Esophagus muscularis mucosa (tissue), 4 donors: ENCODE data around the gene FBRS.

Source experiments
- CTCF ChIP-seq, 3 experiments: fragments of 200-600 bp in 2 of 3; fragments of 450-650 bp in 1 of 3; sonication (generic) in 2 of 3; IDR thresholded peaks; one replicate each; pipeline ENCODE4 v1.5.1; 2017 to 2019; ENCODE audit warnings: antibody characterized with exemption in 3 of 3, mild to moderate bottlenecking in 2 of 3, moderate library complexity in 1 of 3
- EP300 ChIP-seq: sonication (generic); formaldehyde crosslinking; IDR thresholded peaks from one replicate; pipeline ENCODE4 v1.6.1; 2017; ENCODE audit warnings: antibody characterized with exemption
- POLR2A ChIP-seq: fragments of 450-650 bp; IDR thresholded peaks from one replicate; pipeline ENCODE4 v1.6.1; 2017; ENCODE audit warnings: antibody characterized with exemption, moderate library complexity, mild to moderate bottlenecking, low read depth

GRCh38 chr16:30609002-30609925 is 49.0 kb upstream of the FBRS start:
- TF ChIP-seq POLR2A: no peak
- no peak for TF ChIP-seq CTCF (IDR thresholded peaks at IDR 0.05)
- no peak for TF ChIP-seq EP300
